WI38 (cell line): ENCODE data around the gene CCDC40.
"Not testable (repeated sequence)": the region's sequence is repeated elsewhere in the genome, so short reads cannot be mapped to it uniquely, and the experiment has no call there.

Experiments used
- H3K4me3 ChIP-seq: 2 replicates; pipeline ENCODE4 v1.5.1; 2011; ENCODE audit warnings: low read depth, mild to moderate bottlenecking, control low read depth, low read length
- TF ChIP-seq, protein P1 (sequence below): IDR thresholded peaks from 2 replicates; pipeline ENCODE4 v1.5.1; 2012; ENCODE audit warnings: low read depth, mild to moderate bottlenecking, control low read depth, low read length

CCDC40 gene

DNA sequence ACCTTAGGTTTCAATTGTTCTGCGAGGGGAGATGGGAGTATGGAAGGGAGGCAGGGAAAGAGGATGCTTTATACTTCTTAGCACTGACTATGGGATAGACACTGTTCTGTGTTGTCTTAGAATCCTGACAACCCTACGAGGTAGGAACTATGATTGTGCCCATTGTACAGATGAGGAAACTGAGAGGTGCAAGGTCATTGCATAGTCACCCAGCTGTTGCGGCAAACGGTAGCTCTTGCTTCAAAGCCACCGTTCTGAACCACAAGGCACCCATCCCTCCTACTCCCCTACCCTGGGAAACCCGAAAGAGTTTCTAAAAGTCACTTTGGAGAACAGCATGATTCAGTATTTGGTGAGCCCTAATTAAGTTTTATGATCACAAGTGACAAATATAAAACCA is 7.5 kb downstream of the CCDC40 start:
- no peak overlapping the region for H3K4me3 ChIP-seq
- TF ChIP-seq, protein P1, sequence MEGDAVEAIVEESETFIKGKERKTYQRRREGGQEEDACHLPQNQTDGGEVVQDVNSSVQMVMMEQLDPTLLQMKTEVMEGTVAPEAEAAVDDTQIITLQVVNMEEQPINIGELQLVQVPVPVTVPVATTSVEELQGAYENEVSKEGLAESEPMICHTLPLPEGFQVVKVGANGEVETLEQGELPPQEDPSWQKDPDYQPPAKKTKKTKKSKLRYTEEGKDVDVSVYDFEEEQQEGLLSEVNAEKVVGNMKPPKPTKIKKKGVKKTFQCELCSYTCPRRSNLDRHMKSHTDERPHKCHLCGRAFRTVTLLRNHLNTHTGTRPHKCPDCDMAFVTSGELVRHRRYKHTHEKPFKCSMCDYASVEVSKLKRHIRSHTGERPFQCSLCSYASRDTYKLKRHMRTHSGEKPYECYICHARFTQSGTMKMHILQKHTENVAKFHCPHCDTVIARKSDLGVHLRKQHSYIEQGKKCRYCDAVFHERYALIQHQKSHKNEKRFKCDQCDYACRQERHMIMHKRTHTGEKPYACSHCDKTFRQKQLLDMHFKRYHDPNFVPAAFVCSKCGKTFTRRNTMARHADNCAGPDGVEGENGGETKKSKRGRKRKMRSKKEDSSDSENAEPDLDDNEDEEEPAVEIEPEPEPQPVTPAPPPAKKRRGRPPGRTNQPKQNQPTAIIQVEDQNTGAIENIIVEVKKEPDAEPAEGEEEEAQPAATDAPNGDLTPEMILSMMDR: no peak

DNA sequence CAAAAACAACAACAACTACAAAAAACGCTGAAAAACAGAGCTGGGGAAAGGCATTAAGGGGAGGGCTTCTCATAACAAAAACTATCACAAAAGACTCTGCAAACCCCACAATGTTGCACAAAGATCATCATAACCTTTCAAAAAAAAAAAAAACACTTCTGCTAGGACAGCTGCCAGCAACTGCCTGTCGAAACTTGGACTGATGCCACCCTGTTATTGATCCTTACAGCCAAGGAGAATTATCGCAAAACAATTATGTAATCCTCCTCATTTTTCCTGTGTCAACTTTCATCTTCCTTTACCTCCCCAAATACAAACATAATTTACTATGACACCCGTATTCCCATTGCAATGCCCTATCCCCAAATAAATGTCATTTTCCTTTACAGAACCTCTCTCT is 9.3 kb downstream of the CCDC40 start:
- TF ChIP-seq, protein P1: no peak
- H3K4me3 ChIP-seq: no peak overlapping the region

DNA sequence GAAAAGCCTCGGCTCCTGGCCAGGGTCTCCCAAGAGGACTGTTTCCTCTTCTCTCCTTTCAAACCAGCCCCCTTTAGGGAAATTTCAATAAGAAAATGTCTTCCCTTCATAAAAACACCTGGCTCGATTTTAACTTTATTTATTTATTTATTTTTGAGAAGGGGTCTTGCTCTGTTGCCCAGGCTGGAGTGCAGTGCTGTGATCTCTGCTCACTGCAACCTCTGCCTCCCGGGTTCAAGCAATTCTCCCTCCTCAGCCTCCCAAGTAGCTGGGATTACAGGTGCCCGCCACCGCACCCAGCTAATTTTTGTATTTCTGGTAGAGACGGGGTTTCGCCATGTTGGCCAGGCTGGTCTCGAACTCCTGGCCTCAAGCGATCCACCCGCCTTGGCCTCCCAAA is 10.3 kb downstream of the CCDC40 start:
- H3K4me3 ChIP-seq: not testable (repeated sequence)

DNA sequence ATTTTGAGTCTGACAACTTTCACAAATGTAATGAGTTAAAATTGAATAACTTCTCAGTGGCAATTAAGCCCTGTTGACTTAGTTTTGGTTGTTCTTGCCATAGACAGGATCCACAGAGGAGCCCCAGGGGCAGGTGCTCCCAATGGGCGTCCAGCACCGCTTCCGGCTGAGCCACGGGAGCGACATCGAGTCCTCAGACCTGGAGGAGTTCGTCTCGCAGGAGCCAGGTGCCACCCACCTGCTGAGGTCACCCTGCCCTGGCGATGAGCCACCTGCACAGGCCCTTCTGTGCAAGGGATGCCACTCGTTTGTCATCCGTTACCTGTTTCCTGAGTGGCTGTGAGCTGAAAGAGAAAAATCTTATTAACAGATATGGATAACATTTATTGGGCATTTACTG is 10.7 kb downstream of the CCDC40 start:
- no peak overlapping the region for H3K4me3 ChIP-seq
- TF ChIP-seq, protein P1: no peak

DNA sequence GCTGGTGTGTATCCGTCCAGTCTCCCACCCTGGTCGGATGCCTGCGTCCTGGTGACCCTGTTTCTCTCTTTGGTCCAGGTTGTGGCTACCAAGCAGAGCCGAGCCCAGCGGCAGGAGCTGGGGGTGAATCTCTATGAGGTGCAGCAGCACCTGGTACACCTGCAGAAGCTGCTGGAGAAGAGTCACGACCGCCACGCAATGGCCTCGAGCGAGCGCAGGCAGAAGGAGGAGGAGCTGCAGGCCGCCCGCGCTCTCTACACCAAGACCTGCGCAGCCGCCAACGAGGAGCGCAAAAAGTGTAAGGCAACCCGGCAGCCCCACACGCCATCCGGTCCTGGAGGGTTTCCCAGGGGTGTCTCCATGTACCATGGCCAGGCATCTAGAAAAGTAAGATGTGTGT is 13.5 kb downstream of the CCDC40 start:
- TF ChIP-seq, protein P1: no peak
- no peak overlapping the region for H3K4me3 ChIP-seq

DNA sequence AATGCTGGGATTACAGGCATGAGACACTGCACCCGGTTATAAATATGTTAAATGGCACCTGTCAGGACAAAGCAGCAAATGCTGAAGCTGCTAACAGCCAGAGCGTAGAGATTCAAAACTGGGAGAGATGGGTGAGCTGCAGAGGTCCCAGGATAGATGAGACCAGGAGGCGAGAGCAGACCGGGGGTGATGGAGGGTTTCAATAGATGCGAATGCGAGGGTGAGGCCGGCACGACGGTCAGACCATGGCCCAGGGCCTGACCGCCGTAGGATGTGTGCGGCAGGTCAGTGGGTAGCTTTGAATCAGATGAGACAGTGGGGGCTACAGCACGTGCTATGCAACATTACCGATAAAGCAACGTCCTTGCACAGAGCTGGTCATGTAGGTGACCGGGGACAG is 14.3 kb downstream of the CCDC40 start:
- no peak overlapping the region for H3K4me3 ChIP-seq
- TF ChIP-seq, protein P1: no peak

DNA sequence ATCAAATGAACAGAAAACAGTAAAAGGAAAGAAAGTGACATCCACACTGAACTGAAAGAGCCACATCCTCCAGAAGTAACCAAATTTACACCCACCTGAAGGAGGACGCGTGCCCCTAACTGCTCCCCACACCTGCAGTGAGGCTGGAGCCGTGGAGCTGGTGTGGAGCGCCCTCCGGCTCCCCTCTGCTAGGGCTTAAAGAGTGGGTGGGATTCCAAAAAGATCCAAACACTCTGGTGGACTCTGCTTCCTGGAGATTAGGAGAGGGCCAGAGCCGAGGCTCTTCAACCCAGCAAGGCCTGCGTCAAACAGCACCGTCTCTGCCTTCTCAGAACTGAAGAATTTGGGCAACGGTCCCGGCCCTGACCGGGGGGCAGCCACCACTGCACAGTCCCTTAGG is 15.2 kb downstream of the CCDC40 start:
- H3K4me3 ChIP-seq: no peak overlapping the region
- TF ChIP-seq, protein P1: no peak

DNA sequence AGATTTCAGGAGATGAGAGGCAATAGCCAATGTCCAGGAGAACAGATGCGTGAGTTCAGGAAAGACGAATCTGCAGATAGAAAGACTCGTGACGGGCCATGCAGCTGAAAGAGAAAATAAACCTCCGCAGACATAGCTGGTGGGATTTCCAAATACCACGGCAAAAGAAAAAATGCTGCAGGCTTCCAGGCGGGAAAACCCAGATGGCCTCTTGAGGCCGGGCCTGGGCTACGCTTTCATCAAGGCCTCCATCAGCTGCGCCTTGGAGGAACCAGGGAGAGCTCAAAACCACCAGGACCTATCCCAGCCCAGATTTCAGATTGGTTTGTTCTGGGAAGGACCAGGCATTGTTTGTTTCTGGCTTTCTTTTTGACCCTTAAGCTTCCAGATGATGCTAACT is 16.7 kb downstream of the CCDC40 start:
- TF ChIP-seq, protein P1: no peak
- H3K4me3 ChIP-seq: no peak overlapping the region
